GM19099 (cell line): ENCODE results near the gene ZFAND3.

Experiments
- POLR2A ChIP-seq: IDR thresholded peaks from 3 replicates; pipeline ENCODE4 v1.6.1; 2011; ENCODE audit warnings: low read depth; ENCODE audit not compliant: insufficient read length; ENCODE audit errors: extremely low read depth

Gene ZFAND3

DNA sequence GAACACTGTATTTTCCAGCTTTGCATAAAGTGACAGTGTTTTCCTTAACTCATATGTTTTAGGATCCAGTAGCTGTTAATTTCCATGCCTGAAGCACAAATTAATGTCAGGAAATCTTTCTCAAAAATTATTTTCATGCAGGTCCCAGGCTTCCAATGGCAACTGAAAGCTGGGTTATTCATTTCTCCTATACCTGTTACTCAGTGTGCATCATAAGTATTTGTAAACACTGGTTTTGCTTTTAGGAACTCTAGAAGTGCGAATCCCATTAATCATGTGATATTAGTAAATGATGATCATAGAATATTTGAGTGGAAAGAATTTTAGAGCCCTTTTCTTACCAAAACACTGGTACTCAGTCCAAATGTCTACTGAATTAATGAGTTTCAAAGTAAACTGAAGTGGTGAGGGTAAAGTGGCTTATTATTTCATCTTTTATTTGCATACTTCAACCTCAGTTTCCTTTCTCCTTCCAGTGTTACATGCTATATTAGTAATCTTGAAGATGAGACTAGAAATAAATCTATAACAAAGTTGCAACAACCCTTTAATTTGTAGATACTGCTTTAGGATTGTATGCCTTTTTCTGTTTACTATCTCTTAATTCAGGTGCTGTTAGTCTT is 124.0 kb downstream of the ZFAND3 start:
- TF ChIP-seq POLR2A: no peak

DNA sequence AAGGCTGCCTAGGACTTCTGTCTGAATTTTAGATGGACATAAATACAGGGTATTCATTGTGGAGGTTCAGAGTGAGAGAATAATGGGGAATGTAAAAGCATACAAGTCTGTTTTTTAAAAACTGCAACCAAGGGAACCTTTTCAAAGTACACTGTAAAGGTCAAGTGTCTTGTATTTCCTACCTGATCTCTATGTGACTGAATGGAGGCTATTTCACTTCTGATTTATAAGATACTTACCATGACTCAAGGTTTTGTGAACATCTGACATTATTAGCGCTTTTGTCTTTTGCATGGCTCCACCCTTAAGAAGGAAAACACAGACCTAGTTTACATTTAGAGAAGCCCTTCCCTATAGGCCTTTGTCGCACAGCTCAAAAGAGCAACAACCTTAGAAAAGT is 126.5 kb downstream of the ZFAND3 start:
- TF ChIP-seq POLR2A: no peak

DNA sequence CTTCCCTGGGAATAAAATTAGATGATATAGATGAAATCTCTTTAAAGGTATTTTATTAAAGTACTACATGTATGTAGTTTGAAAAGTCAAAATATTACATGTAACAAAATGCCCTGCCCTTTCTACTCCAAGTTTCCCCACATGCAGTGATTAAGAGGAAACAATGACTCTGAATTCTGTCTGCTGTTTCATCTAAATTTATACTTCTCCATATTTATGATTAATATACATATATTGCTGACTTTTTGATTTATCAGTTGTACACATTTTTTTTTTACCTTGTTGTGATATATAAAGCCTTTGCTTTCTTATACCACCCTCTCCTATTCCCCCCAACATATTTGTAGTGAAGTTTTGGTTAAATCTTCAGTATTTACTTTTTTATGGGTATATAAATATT is 127.9 kb downstream of the ZFAND3 start:
- no peak for TF ChIP-seq POLR2A

DNA sequence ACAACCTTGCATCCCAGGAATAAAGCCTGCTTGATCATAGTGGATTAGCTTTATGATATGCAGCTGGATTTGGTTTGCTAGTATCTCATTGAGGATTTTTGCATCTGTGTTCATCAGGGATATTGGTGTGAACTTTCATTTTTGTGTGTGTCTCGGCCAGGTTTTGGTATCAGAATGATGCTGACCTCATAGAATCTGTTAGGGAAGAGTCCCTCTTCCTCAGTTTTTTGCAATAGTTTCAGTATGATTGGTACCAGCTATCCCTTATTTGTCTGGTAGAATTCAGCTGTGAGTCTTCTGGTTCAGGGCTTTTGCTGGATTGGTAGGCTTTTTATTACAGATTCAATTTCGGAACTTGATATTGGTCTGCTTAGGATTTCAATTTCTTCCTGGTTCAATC is 132.5 kb downstream of the ZFAND3 start:
- no peak for TF ChIP-seq POLR2A

DNA sequence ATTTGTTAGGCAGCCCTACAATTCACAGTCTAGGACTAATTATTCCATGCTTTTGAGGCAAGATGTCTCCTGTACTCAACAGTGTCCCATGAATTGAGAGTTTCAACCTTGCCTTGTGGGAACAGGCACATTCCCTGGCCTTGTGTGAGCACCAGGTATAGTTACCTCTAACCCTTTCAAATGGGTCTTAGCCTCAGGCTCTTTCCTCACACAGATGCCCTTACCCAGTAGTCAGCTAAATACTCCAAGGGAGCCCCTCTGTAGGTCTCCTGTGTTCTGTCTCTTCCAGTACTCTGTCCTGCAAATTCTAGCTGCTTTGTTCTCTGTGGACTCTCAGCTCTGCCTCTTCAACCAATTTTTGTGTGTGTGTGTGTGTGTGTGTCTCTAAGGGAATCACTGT is 135.3 kb downstream of the ZFAND3 start:
- no peak for TF ChIP-seq POLR2A

DNA sequence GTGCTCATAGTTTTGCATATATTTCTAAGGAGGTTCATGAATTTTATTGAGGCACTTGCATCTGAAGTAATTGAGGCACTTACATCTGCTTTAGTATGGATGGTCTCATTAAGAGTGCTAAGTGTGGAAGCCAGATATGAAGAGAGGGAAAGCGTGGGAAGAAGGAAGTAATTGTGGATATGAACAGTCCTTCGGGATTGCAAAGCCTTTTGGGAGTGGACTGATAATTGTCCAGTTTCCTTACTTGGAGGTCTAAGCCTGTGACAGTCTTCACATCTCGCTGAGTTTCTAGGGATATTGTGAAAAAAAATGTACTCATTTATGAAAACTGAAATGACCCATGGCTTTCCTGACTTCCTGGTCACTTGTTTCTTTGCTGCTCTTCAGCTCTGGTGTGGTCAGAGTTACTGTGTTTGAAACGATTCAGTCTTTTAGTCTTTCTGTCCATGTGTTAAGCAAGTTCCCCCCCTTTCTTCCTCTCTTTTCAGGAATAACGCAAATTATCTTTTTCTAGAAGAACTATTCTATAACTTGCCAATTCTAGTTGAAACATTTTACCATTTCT is 137.3 kb downstream of the ZFAND3 start:
- TF ChIP-seq POLR2A: no peak

DNA sequence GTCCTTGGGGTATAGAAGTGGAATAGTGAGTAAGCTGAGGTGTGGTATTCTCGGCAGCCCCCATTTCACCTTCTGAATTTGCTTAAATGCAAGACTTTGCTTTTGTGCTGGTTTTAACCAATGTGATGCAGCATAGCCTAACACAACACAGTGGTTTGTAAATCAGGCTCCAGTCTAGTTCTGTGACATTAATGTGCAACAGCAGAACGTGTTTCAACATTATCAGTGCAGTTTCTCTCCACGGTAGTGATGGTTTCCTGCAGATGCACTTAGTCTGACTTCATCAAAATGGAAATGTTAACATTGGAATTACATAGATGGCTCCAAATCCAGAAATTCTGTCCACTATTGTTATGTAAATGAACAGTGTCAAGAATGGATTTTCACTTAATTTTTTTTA is 139.5 kb downstream of the ZFAND3 start:
- no peak for TF ChIP-seq POLR2A

DNA sequence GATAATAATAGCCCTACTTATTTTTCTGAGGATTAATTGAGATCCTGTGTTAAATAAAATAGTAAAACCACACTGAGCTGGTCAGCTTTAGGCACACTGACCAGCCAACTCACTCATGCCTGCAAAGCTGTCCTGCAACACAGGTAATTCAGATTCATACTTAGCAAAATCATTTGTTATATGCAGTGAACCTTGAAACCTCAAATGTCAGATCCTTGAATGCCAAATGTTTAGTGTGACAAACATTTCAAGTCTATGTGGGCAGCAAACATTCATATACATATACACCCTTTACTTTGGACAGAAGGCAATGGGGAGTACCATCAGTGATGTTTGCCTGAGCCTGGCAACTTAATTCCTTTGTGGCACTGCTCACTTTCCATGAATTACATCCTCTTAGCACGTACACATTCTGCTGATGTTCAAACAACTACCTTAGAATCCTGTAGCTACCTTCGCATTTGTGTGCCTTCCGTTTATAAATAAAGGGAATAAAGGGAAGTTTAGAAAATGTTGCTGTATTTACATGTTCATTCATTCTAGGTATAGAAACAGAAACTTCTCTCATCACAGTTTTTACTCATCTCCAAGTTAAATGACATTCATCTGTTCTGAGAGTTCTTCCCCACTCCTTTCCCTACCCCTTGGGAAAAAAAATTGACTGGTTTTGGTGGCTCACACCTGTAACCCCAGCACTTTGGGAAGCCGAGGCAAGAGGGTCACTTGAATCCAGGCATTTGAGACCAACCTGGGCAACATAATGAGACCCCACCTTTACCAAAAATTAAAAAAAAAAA is 140.8 kb downstream of the ZFAND3 start:
- no peak for TF ChIP-seq POLR2A

DNA sequence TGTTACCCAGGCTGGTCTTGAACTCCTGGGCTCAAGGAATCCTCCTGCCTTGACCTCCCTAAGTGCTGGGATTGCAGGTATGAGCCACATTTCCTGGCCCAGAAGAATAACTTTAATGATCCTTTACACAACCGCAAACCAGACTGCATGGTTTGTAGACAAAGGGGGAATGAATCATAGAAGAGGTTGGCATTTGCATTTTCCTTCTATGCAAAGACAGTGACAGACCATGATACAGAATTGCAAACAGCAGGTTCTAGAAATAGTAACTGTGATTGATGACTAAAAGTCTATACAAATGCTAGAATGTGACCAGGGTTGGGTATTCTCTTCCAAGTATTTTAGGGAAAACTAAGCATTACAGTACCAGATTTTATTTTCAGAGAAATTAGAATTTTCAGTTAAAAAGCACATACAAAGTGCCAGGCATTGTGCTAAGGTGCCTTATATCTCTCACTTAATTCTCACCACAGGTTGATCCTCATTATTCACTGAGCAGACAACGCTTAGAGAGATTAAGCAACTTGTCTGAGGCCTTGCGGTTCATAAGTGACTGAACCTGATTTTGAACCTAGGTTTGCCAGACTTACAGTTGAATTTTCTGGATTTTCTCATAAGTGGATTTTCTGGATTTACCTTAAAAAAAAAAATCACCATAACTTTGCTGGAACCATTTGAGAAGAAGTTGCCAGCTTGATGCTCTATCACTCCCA is 146.6 kb downstream of the ZFAND3 start:
- TF ChIP-seq POLR2A: no peak

DNA sequence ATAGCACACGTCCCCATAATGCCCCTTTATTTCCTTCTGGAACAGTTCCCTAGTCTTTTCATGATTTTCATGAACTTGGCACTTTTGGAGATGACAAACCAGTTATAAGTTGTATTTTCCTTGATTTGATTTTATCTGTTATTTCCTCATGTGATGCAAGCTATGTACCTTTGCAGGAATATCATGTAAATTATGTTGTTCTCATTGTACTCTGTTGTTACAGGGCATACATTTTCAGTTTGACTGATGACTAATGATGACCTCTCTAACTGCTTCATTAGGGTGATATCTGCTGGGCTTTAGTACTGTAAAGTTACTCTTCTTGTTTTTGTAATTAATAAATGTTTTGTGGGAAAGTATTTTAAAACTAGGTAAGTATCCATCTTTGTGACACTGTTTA is 147.3 kb downstream of the ZFAND3 start:
- no peak for TF ChIP-seq POLR2A

DNA sequence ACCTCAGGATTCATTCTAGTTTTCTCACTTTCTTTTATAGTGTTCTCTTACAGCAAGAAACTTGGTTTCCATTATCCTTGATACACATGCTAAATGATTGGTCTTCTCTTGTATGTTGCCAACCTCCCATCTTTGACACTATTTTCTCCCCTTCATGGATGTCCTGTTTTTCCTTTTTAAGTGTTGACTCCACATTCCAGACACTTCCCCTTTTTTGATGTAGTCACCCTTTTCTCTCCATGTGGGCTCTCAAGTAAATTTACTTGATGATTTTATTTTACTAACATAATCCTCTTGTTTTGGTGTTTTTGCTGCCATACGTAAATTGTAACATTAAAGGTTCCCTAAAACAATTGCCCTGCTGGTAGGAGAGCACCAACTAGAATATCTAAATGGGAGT is 148.1 kb downstream of the ZFAND3 start:
- no peak for TF ChIP-seq POLR2A

DNA sequence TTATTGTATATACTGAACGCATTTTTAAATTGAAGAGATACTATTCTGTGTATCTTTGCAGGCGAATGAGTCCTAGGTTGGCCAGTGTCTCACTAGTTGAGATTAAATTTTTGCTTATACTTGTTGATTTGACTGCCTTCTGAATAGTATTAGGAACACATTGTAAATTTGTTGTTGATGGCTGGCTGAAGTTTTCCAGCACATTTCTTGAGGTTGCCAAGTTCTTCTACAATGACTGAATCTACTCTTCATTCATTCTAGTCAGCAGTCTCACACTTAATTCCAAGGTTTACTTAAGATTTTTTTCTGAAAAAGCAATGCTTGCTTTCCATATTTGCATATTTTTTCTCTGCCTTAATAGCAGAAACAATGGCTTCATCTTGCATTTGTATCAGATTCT is 151.7 kb downstream of the ZFAND3 start:
- no peak for TF ChIP-seq POLR2A

DNA sequence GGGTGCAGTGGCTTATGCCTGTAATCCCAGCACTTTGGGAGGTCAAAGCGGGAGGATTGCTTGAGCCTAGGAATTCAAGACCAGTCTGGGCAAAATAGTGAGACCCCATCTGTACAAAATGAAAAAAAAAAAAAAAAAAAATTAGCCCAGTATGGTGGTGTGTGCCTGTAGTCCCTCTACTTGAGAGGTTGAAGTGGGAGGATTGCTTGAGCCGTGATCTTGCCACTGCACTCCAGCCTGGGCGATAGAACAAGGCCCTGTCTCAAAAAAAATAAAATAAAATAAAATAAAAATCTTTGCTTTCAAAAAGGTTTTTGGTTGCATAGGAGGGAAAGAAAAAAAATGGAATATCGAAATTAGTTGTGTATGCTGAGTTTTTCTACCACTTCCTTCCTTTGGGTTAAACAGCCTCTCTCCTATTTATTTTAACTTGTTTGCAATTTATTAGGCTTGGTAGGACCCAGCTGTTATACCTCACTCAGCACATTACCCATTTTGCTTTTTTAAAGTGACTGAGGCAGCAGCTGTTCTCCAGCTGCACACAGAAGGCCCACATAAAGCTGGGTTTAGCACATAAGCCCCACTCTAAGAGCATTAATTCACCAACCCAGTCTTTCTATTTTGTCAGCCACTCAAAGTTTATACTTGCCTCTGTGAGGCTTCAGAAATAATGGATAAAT is 152.3 kb downstream of the ZFAND3 start:
- TF ChIP-seq POLR2A: no peak

DNA sequence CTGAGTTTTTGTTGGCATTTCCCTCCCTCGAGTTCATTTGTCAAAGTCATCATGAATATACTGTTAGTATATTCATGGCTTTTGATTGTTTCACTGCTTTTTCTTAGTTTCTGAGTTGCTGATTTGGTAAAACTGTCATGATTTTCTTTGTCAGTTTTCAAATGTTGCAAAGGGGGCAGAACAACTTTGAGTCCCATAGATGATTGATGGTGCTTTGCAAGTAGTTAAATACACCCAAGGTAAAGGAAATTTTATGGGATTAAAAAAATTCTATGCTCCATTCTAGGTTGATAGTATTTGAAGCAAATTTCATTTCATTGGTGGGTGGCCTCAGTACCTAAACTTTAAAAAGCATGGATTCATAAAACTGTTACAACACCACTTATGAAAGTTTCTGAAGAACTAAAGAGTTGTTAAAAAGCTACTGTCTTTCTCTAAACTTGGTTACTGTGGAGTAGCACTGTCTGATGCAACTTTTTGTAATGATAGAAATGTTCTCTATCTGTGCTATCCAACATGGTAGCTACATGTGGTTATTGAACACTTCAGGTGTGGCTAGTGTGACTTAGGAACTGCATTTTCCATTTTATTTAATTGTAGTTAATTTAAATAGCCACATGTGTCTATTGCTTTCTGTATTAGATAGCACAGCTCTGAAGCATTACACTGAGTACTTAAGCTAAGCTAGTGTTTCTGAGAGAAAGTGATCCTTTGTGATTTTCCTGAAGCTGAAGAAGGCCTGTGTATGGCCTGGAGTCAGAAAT is 153.6 kb downstream of the ZFAND3 start:
- no peak for TF ChIP-seq POLR2A
